HCT116 (cell line): ENCODE measurements around the gene TIMP3. TPM values are rescaled to one million over a fixed set of nuclear protein-coding genes. Genes with fewer than 3 reads are reported as not detected.

ENCODE experiments used
- ATAC-seq: fragments of 200-7000 bp; cut with Tn5 transposase; 2 replicates; pipeline ENCODE4 v1.9.1; 2020; ENCODE audit warnings: mild to moderate bottlenecking, moderate library complexity
- BruUV-seq: library from RNA; stranded (reverse); fragments of 400-500 nt; replicated peaks from 2 replicates; lab custom pipeline; 2021; lab: Mats Ljungman, UMichigan
- CTCF ChIA-PET: fragments of 300-600 bp; sonication (Branson Sonifier 250); formaldehyde crosslinking; loops from one replicate; lab custom pipeline; 2021; ENCODE audit warnings: antibody characterized with exemption; lab: Charles Lee
- POLR2A ChIA-PET: fragments of 300-600, 350-600 bp; sonication (Branson Sonifier 250); formaldehyde crosslinking; loops from one replicate; lab custom pipeline; 2021; ENCODE audit warnings: antibody characterized with exemption; lab: Charles Lee
- RAD21 ChIA-PET, 2 experiments: fragments of 300-600 bp; sonication (Branson Sonifier 250); formaldehyde crosslinking; loops; one replicate each; lab custom pipeline; 2023; ENCODE audit warnings: low total read pairs in 2 of 2; ENCODE audit not compliant: uncharacterized antibody in 2 of 2, unreplicated experiment in 2 of 2, low non-redundant PET in 1 of 2; lab: Charles Lee
- DNase-seq: peaks from one replicate; pipeline ENCODE4 v3.0.0-alpha.2; 2010; ENCODE audit warnings: low read depth, low spot score
- H2AFZ ChIP-seq: fragments of 200-600 bp; shearing (Covaris generic), sonication (generic); 2 replicates; pipeline ENCODE4 v1.6.1; 2017; ENCODE audit warnings: low read depth, mixed run types, mixed read lengths, antibody characterized with exemption, low read length; ENCODE audit not compliant: poor library complexity, severe bottlenecking
- H3K27ac ChIP-seq: 2 replicates; pipeline ENCODE4 v1.5.1; 2012; ENCODE audit warnings: low read depth, low read length
- H3K27me3 ChIP-seq: fragments of 200-600 bp; sonication (generic); 2 replicates; pipeline ENCODE4 v1.6.1; 2016; ENCODE audit warnings: mixed run types, low read length, mixed read lengths; ENCODE audit not compliant: insufficient read depth
- H3K36me3 ChIP-seq, 2 experiments: fragments of 200-500 bp in 1 of 2; fragments of 200-600 bp in 1 of 2; sonication (Bioruptor generic) in 1 of 2; sonication (generic) in 1 of 2; 2 replicates each; pipeline versions ENCODE4 v1.5.1 to v1.6.1; 2014 to 2016; ENCODE audit warnings: low read length in 2 of 2, inconsistent platforms in 1 of 2, mixed read lengths in 1 of 2, mixed run types in 1 of 2; ENCODE audit not compliant: insufficient read depth in 2 of 2, control insufficient read depth in 1 of 2
- H3K4me1 ChIP-seq, 2 experiments: fragments of 200-600 bp in 1 of 2; sonication (generic) in 1 of 2; 2 replicates each; pipeline versions ENCODE4 v1.5.1 to v1.6.1; 2012 to 2017; ENCODE audit warnings: low read length in 2 of 2, inconsistent platforms in 1 of 2, mild to moderate bottlenecking in 1 of 2, mixed read lengths in 1 of 2, mixed run types in 1 of 2, moderate library complexity in 1 of 2; ENCODE audit not compliant: insufficient read depth in 2 of 2, control insufficient read depth in 1 of 2
- H3K4me2 ChIP-seq: fragments of 200-600 bp; sonication (generic); 2 replicates; pipeline ENCODE4 v1.6.1; 2017; ENCODE audit warnings: mixed run types, low read length, mixed read lengths
- H3K4me3 ChIP-seq, 2 experiments: fragments of 200-600 bp in 1 of 2; sonication (generic) in 1 of 2; replicated peaks in 1 of 2; 2 replicates each; pipeline ENCODE4 v1.5.1; 2011 to 2016; ENCODE audit warnings: low read length in 2 of 2, control low read depth in 1 of 2, low read depth in 1 of 2, mild to moderate bottlenecking in 1 of 2, mixed read lengths in 1 of 2, mixed run types in 1 of 2
- H3K79me2 ChIP-seq: fragments of 200-600 bp; sonication (generic); 2 replicates; pipeline ENCODE4 v1.6.1; 2017; ENCODE audit warnings: mild to moderate bottlenecking, mixed run types, low read length, moderate library complexity, mixed read lengths; ENCODE audit not compliant: insufficient read depth
- H3K9ac ChIP-seq: fragments of 200-600 bp; sonication (generic); 2 replicates; pipeline ENCODE4 v1.6.1; 2016; ENCODE audit warnings: low read length, mixed read lengths
- H3K9me2 ChIP-seq: fragments of 200-600 bp; sonication (generic), shearing (Covaris generic); 2 replicates; pipeline ENCODE4 v1.6.1; 2017; ENCODE audit warnings: mixed run types, mild to moderate bottlenecking, moderate library complexity; ENCODE audit not compliant: insufficient read depth
- H3K9me3 ChIP-seq, 2 experiments: fragments of 200-500 bp in 1 of 2; fragments of 200-600 bp in 1 of 2; sonication (Bioruptor generic) in 1 of 2; sonication (generic) in 1 of 2; 2 replicates each; pipeline ENCODE4 v1.6.1; 2014 to 2017; ENCODE audit warnings: low read length in 2 of 2, mixed read lengths in 2 of 2, inconsistent platforms in 1 of 2, low read depth in 1 of 2, mild to moderate bottlenecking in 1 of 2, mixed run types in 1 of 2, moderate library complexity in 1 of 2; ENCODE audit not compliant: control insufficient read depth in 1 of 2, insufficient read depth in 1 of 2
- H4K20me1 ChIP-seq: fragments of 200-600 bp; sonication (generic), shearing (Covaris generic); 2 replicates; pipeline ENCODE4 v1.6.1; 2017; ENCODE audit warnings: mixed run types, mild to moderate bottlenecking, moderate library complexity; ENCODE audit not compliant: insufficient read depth
- CEBPB ChIP-seq: IDR thresholded peaks from 2 replicates; pipeline ENCODE4 v1.6.1; 2012; ENCODE audit warnings: low read depth
- CTCF ChIP-seq, 3 experiments: fragments of 200-600 bp in 1 of 3; sonication (generic) in 1 of 3; IDR thresholded peaks in 2 of 3; conservative IDR thresholded peaks in 1 of 3; 2 replicates each; pipeline ENCODE4 v1.5.1; 2012 to 2017; ENCODE audit warnings: low read depth in 2 of 3, low read length in 2 of 3, antibody characterized with exemption in 1 of 3, borderline replicate concordance in 1 of 3, control low read depth in 1 of 3, mild to moderate bottlenecking in 1 of 3, mixed read lengths in 1 of 3, mixed run types in 1 of 3, moderate library complexity in 1 of 3; ENCODE audit not compliant: insufficient read depth in 1 of 3
- ELF1 ChIP-seq: IDR thresholded peaks from 2 replicates; pipeline ENCODE4 v1.6.1; 2012; ENCODE audit warnings: low read depth, borderline replicate concordance
- EZH2 ChIP-seq: fragments of 200-600 bp; sonication (generic); IDR thresholded peaks from 2 replicates; pipeline ENCODE4 v1.6.1; 2017; ENCODE audit warnings: antibody characterized with exemption, mixed run types
- EZH2phosphoT487 ChIP-seq: fragments of 200-600 bp; IDR thresholded peaks from 2 replicates; pipeline ENCODE4 v1.6.1; 2018; ENCODE audit warnings: antibody characterized with exemption, borderline replicate concordance
- FOSL1 ChIP-seq: IDR thresholded peaks from 2 replicates; pipeline ENCODE4 v1.6.1; 2012; ENCODE audit warnings: low read depth
- MAX ChIP-seq: IDR thresholded peaks from 2 replicates; pipeline ENCODE4 v1.6.1; 2012
- POLR2AphosphoS5 ChIP-seq: IDR thresholded peaks from 2 replicates; pipeline ENCODE4 v1.6.1; 2011; ENCODE audit warnings: mild to moderate bottlenecking, low read depth, low read length, moderate library complexity
- RAD21 ChIP-seq: IDR thresholded peaks from 2 replicates; pipeline ENCODE4 v1.6.1; 2012; ENCODE audit warnings: low read depth, mild to moderate bottlenecking
- REST ChIP-seq: IDR thresholded peaks from 2 replicates; pipeline ENCODE4 v1.6.1; 2012; ENCODE audit warnings: low read depth
- SP1 ChIP-seq: IDR thresholded peaks from 2 replicates; pipeline ENCODE4 v1.6.1; 2012; ENCODE audit warnings: low read depth
- TCF7L2 ChIP-seq: IDR thresholded peaks from 2 replicates; pipeline ENCODE4 v1.7.0; 2011; ENCODE audit warnings: borderline replicate concordance, inconsistent platforms; ENCODE audit not compliant: insufficient read depth, insufficient read length; ENCODE audit errors: extremely low read depth
- YY1 ChIP-seq: IDR thresholded peaks from 2 replicates; pipeline ENCODE4 v1.6.1; 2011; ENCODE audit warnings: low read length, low read depth, moderate library complexity, mild to moderate bottlenecking; ENCODE audit not compliant: insufficient replicate concordance; ENCODE audit errors: extremely low read depth
- ZBTB33 ChIP-seq: IDR thresholded peaks from 2 replicates; pipeline ENCODE4 v1.6.1; 2011; ENCODE audit warnings: mild to moderate bottlenecking, low read length, moderate library complexity; ENCODE audit not compliant: insufficient replicate concordance; ENCODE audit errors: extremely low read depth
- ZFX ChIP-seq: fragments of 450-650 bp; IDR thresholded peaks from 2 replicates; pipeline ENCODE4 v1.6.1; 2017
- ZNF274 ChIP-seq: fragments of 200-500 bp; sonication (Bioruptor generic); IDR thresholded peaks from 2 replicates; pipeline ENCODE4 v1.6.1; 2014; ENCODE audit warnings: mild to moderate bottlenecking, low read depth, low read length, inconsistent platforms
- intact Hi-C: fragments of 100-400 bp; cut with micrococcal nuclease; formaldehyde crosslinking; loops from 2 replicates; pipeline ENCODE4 v1.10.0; 2022
- total RNA-seq: library from RNA; stranded (reverse); gene quantifications from one replicate; pipeline ENCODE4 v1.2.1, GENCODE V29; 2021; ENCODE audit not compliant: unreplicated experiment

Gene TIMP3
- total RNA-seq, 1 experiment from 2014 or later, result 2.2 TPM

GRCh38 chr22:32828561-32828960 is 27.1 kb downstream of the TIMP3 start:
- Histone ChIP-seq H3K4me1 (no peaks in the 10 kb centered on the region), H3K27ac (no peak overlapping the region), H4K20me1 (no peaks in the 10 kb centered on the region), H3K36me3 (no peaks in the 10 kb centered on the region), H2AFZ (no peak overlapping the region), H3K27me3 (peaks cover 10% of the 10 kb centered on the region), H3K79me2 (no peaks in the 10 kb centered on the region), H3K4me2 (no peak overlapping the region), H3K4me3 (no peak overlapping the region), H3K9me3 (no peaks in the 10 kb centered on the region), H3K9me2 (no peaks in the 10 kb centered on the region), H3K9ac (no peak overlapping the region)
- ChIA-PET CTCF (no interaction called here), RAD21 (no interaction called here), POLR2A (no interaction called here)
- ATAC-seq (no peak), DNase-seq (no peak)
- intact Hi-C loops, result no loop called here
- no peak for TF ChIP-seq FOSL1
- TF ChIP-seq POLR2AphosphoS5, result no peak
- TF ChIP-seq SP1, result no peak
- TF ChIP-seq ZNF274, result no peak
- TF ChIP-seq ZBTB33, result no peak
- no peak for TF ChIP-seq ZFX
- TF ChIP-seq MAX, result no peak
- TF ChIP-seq REST, result no peak
- no peak for TF ChIP-seq CEBPB
- TF ChIP-seq TCF7L2, result no peak
- TF ChIP-seq YY1, result no peak
- TF ChIP-seq EZH2, result no peak
- no peak for TF ChIP-seq RAD21
- TF ChIP-seq EZH2phosphoT487, result no peak
- TF ChIP-seq ELF1, result no peak
- TF ChIP-seq CTCF (IDR thresholded peaks at IDR 0.05 in 2 of 3, conservative IDR thresholded peaks at IDR 0.05 in 1 of 3; ENCODE audit: borderline replicate concordance in 1 of 3, insufficient read depth in 1 of 3, low read depth in 2 of 3, low read length in 2 of 3), result no peak
- no TSS peak for BruUV-seq
